Glutamatergic neuron (in vitro differentiated cells): ENCODE measurements around the gene TGFA. TPM values are rescaled to one million over a fixed set of nuclear protein-coding genes. Genes with fewer than 3 reads are reported as not detected.

Experiments used
- DNase-seq: peaks from one replicate; pipeline ENCODE4 v3.0.0; 2022
- H3K27ac Mint-ChIP-seq: one replicate; pipeline ENCODE4 v1.8.0; 2020; ENCODE audit warnings: mild to moderate bottlenecking, mixed read lengths, inconsistent platforms; ENCODE audit not compliant: unreplicated experiment
- H3K27me3 Mint-ChIP-seq: one replicate; pipeline ENCODE4 v1.8.0; 2020; ENCODE audit warnings: mild to moderate bottlenecking, moderate library complexity, mixed read lengths, inconsistent platforms; ENCODE audit not compliant: unreplicated experiment
- H3K36me3 Mint-ChIP-seq: one replicate; pipeline ENCODE4 v1.8.0; 2020; ENCODE audit warnings: mild to moderate bottlenecking, mixed read lengths, inconsistent platforms; ENCODE audit not compliant: unreplicated experiment
- H3K4me1 Mint-ChIP-seq: one replicate; pipeline ENCODE4 v1.8.0; 2020; ENCODE audit warnings: mild to moderate bottlenecking, low read depth, mixed read lengths, inconsistent platforms; ENCODE audit not compliant: unreplicated experiment
- H3K4me3 Mint-ChIP-seq: one replicate; pipeline ENCODE4 v1.8.0; 2020; ENCODE audit warnings: mild to moderate bottlenecking, mixed read lengths, inconsistent platforms; ENCODE audit not compliant: unreplicated experiment
- H3K9me3 Mint-ChIP-seq: one replicate; pipeline ENCODE4 v1.8.0; 2020; ENCODE audit warnings: mild to moderate bottlenecking, moderate library complexity, mixed read lengths, inconsistent platforms; ENCODE audit not compliant: unreplicated experiment
- long read RNA-seq: library from polyadenylated mRNA; unstranded; transcript quantifications from one replicate; pipeline ENCODE4 v2.0.0, GENCODE V29; 2020; ENCODE audit not compliant: unreplicated experiment
- total RNA-seq: library from RNA; stranded (reverse); fragmentation: NEBNext Ultra II Directional; extraction: Animal tissue kit (Norgen Biotek cat#: 25700); gene quantifications from one replicate; pipeline ENCODE4 v1.2.1, GENCODE V29; 2021; ENCODE audit not compliant: unreplicated experiment
- TF ChIP-seq, protein P1 (sequence below): fragments of 200-600 bp; sonication (generic); IDR thresholded peaks from one replicate; pipeline ENCODE4 v1.5.0; 2021; ENCODE audit not compliant: partially characterized antibody, unreplicated experiment

Gene TGFA
- total RNA-seq, result 4.7 TPM
- long read RNA-seq, full-length matches to known transcripts, result 1 of 1 reads
- long read RNA-seq, partial matches to known transcripts, result 0 of 1 reads
- long read RNA-seq, other reads (novel, unspliced or antisense), result 0 of 1 reads

DNA sequence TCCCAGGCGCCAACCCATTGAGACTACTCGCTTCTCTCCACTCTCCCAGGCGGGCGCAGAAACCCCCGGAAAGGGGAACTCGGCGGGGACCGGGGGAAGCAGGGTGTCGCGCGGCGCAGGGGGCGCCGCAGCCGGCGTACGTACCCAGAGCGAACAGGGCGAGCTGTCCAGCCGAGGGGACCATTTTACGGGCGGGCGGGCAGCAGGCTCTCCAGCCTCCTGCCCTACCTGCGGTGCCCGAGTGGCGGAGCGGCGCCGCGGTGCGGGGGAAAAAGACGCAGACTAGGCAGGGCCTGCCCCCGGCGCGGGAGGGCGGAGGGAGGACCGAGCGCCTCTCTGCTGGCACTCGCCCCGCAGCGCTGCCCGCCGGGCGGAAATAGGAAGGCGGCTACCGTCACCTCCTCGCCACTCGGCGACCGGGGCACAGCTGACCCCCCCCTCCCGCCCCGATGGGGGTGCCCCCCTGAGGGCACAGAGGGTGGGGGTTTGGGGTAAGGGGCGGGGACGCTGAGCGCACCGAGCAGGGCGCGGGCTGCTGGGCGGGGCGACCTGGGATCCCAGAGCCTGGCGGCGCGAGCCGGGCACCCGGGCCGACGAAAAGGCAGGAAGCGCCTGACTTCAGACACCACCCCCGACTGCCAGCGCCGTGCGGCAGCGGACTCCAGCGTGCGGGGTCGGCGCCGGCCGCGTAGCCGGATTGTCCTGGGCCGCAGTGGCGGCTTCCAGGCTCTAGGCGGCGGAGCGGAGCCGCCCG lies at the start of gene TGFA:
Gene TGFA, minus strand, starts transcription at position 243 of the 754 bp plus-strand sequence. Its CDS starts 59 bp downstream, at position 184.
- Mint-ChIP-seq H3K27me3 (peaks cover 24% of the 10 kb centered on the region), H3K36me3 (no peaks in the 10 kb centered on the region), H3K27ac (no peak within 1 kb of the TSS), H3K4me3 (peak within 1 kb of the TSS; percentile 85), H3K9me3 (no peaks in the 10 kb centered on the region), H3K4me1 (peaks cover 19% of the 10 kb centered on the region)
- TF ChIP-seq, protein P1, sequence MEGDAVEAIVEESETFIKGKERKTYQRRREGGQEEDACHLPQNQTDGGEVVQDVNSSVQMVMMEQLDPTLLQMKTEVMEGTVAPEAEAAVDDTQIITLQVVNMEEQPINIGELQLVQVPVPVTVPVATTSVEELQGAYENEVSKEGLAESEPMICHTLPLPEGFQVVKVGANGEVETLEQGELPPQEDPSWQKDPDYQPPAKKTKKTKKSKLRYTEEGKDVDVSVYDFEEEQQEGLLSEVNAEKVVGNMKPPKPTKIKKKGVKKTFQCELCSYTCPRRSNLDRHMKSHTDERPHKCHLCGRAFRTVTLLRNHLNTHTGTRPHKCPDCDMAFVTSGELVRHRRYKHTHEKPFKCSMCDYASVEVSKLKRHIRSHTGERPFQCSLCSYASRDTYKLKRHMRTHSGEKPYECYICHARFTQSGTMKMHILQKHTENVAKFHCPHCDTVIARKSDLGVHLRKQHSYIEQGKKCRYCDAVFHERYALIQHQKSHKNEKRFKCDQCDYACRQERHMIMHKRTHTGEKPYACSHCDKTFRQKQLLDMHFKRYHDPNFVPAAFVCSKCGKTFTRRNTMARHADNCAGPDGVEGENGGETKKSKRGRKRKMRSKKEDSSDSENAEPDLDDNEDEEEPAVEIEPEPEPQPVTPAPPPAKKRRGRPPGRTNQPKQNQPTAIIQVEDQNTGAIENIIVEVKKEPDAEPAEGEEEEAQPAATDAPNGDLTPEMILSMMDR, result peak; percentile 87
- peak; percentile 82 for DNase-seq

DNA sequence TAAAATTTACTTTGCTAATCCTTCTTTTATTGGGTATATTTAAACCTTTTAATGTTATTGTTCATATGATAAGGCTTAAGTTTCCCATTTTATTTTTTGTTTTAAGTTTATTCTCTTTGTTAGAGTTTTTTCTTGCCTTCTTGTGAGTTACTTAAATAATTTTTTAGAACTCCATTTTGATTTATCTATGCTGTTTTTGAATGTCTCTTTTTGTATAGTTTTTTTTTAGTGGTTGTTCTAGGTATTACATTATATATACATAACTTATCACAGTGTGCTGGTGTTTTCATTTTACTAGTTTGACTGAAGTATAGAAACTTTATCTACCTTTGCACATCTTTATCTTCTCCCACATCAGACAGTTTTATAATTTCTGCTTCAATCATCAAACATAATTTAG lies 49.4 kb upstream of the TGFA start:
- Mint-ChIP-seq H3K9me3 (peaks cover 4% of the 10 kb centered on the region), H3K4me1 (peaks cover 5% of the 10 kb centered on the region), H3K36me3 (peaks cover 12% of the 10 kb centered on the region)

DNA sequence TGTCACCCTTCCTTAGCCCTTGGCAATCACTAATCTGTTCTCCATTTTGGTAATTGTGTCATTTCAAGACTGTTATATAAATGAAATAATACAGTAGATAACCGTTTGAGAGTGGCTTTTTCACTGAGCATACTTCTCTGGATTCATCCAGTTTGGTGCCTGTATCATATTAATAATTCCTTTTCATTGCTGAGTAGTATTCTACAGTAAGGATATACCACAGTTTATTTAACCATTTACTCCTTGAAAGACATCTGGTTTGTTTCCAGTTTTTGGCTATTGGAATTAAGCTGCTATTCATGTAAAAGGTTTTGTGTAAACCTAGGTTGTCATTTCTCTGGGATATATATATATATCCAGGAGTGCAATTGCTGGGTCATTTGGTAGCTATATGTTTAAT lies 44.6 kb upstream of the TGFA start:
- Mint-ChIP-seq H3K27ac (no peak overlapping the region), H3K27me3 (peaks cover 3% of the 10 kb centered on the region)

More for the DNA sequence above, 49.4 kb upstream of the TGFA start:
- TF ChIP-seq, protein P1, result peak; percentile 43
- Mint-ChIP-seq H3K27me3 (peaks cover 2% of the 10 kb centered on the region), H3K27ac (no peak overlapping the region), H3K4me3 (no peak overlapping the region)
- DNase-seq, result no peak

DNA sequence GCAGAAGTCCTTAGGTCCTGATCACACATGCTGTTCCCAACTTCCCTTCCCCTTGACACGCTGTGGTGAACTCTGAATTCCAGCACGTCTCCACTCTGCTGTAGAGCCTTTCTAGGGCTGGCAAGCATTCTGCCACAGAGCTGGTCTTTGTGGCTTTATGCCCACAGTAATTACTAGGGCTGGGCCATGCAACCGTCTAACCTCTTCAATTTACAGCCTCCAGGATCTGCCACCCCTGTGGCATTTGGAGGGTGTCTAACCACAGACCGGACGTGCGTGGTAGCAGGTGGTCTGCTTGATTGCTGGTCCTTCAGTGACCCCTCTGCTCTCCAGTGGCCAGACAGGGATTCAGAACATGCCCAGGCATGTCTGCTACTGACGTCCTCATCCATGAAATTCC lies 43.1 kb upstream of the TGFA start:
- DNase-seq, result no peak
- TF ChIP-seq, protein P1, result no peak
- H3K27ac Mint-ChIP-seq, result no peak overlapping the region
- H3K27me3 Mint-ChIP-seq, result peaks cover 3% of the 10 kb centered on the region
- H3K4me3 Mint-ChIP-seq, result no peak overlapping the region
- no peaks in the 10 kb centered on the region for H3K4me1 Mint-ChIP-seq
- H3K36me3 Mint-ChIP-seq, result peaks cover 21% of the 10 kb centered on the region
- H3K9me3 Mint-ChIP-seq, result no peaks in the 10 kb centered on the region

More for the DNA sequence above, 44.6 kb upstream of the TGFA start:
- DNase-seq, result no peak
- peaks cover 1% of the 10 kb centered on the region for H3K9me3 Mint-ChIP-seq
- TF ChIP-seq, protein P1, result no peak
- no peak overlapping the region for H3K4me3 Mint-ChIP-seq
- H3K36me3 Mint-ChIP-seq, result peaks cover 21% of the 10 kb centered on the region
- H3K4me1 Mint-ChIP-seq, result no peaks in the 10 kb centered on the region

DNA sequence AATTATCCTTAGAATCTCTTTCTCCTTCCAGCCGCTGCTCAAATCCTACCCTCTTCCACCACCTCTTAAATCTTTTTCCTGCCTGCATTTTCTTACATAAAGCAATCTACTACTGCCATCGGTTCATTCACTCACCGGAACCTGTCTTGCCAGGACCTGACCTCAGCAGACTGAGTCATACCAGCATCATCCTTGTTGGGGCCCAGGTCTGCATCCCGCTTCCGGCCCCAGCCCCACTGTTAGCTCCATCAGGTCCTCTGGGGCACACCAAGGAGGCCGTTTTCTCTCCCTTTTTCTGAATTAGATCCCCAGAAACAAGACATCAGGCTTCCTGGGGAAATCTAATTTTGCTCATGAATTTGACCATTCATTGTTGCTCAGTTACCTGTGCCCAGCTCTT lies 42.7 kb upstream of the TGFA start:
- Mint-ChIP-seq H3K4me1 (no peaks in the 10 kb centered on the region), H3K4me3 (no peak overlapping the region)

More for the DNA sequence above, 42.7 kb upstream of the TGFA start:
- H3K27me3 Mint-ChIP-seq, result peaks cover 3% of the 10 kb centered on the region
- H3K27ac Mint-ChIP-seq, result no peak overlapping the region
- no peaks in the 10 kb centered on the region for H3K9me3 Mint-ChIP-seq
- TF ChIP-seq, protein P1, result no peak
- H3K36me3 Mint-ChIP-seq, result peaks cover 21% of the 10 kb centered on the region
- DNase-seq, result no peak
